Left forelimb (tissue), 1 donor: ENCODE results near the gene NRP2.

Source experiments
- DNase-seq: peaks from one replicate; pipeline ENCODE4 v3.0.0-alpha.2; 2018; ENCODE audit warnings: low spot score

The NRP2 gene

GRCh38 chr2:205752924-205753323, 70.6 kb downstream of the NRP2 start:
- DNase-seq, result no peak

GRCh38 chr2:205754285-205754923, 72.1 kb downstream of the NRP2 start:
- DNase-seq, result no peak

DNA sequence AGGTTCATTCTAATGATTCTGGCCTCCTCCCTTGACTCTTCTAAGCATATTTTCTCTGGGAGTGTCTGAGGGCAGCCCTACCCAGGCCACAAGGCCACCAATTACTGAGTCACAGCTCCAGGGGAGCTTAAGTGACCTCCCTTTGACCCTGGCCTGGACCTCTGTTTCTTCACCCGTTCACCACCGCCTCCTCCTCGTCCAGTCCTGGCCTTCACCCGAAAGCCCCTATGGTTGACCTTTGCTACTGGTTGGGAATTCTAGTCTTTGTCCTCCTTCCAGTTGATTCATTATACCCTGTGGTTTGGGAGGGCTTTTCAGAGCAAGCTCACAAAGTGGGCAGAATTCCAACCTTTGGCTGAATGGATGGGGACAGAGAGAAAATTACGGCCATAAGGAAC, 72.6 kb downstream of the NRP2 start:
- no peak for DNase-seq

DNA sequence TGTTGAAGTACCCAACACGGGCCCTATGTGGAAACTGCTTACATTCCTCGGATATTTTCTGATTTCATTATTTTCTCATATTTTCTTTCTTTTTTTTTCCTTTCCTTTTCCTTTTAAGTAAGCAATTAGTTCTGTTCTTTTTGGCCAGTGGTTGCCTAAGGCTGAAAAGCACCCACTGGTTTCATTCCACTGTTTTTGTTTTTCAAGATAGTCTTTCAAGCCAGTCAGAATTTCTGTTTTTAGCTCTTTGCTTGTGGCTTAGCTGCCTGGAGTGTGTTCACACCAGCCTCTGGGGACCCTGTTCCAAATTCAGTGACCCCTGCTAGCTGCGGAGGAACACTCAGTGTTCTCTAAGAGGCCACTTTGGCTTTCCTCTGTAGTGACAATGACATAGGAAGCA, 73.6 kb downstream of the NRP2 start:
- DNase-seq, result no peak

GRCh38 chr2:205757271-205757670, 75.0 kb downstream of the NRP2 start:
- DNase-seq, result no peak

GRCh38 chr2:205758051-205758450, 75.8 kb downstream of the NRP2 start:
- DNase-seq, result no peak

- DNase-seq, result no peak
These were observed 76.2 kb downstream of the NRP2 start for GRCh38 chr2:205758500-205758899.

- DNase-seq, result no peak
These were observed 77.0 kb downstream of the NRP2 start for GRCh38 chr2:205759257-205759656.

DNA sequence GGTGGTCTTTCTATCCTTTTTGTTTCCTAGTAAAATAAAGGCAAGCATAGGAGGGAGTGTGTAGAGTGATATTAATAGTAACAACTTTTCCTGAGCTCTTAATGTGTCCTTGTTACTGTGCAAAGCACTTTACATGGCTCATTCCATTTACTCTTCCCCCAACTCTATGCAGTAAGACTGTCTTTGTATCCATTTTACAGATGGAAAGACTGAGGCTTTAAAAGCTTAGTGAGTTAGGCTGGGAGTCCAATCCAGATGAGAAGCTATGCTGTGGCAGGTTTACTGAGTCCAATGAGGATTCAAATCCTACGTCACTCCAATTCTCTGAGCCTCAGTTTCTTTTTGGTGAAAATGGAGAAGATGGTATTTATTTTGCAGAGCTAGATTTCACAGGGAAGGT, 77.4 kb downstream of the NRP2 start:
- DNase-seq, result no peak

DNA sequence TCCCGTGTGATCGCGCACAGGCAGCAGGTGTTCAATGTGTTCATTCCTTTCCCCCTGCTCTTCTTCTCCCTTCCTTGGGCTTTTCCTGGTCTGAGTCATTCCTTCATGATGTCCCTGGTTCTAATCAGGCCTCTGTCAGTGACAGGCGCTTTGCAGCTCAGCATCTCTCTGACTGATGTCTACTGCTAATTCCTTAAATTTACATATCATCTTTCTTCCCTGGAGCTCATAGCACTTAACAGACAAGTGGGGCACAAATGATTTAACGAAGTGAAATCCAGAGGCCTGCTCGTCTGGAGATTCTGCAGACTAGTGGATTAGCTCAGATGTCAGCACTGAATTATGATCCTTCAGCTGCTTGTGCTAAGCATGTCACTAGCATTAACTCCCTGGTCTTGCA, 77.9 kb downstream of the NRP2 start:
- DNase-seq, result no peak

- no peak for DNase-seq
These were observed 79.1 kb downstream of the NRP2 start for GRCh38 chr2:205761421-205761820.

GRCh38 chr2:205762881-205763280, 80.6 kb downstream of the NRP2 start:
- no peak for DNase-seq

- no peak for DNase-seq
These were observed 81.5 kb downstream of the NRP2 start for GRCh38 chr2:205763708-205764211.

DNA sequence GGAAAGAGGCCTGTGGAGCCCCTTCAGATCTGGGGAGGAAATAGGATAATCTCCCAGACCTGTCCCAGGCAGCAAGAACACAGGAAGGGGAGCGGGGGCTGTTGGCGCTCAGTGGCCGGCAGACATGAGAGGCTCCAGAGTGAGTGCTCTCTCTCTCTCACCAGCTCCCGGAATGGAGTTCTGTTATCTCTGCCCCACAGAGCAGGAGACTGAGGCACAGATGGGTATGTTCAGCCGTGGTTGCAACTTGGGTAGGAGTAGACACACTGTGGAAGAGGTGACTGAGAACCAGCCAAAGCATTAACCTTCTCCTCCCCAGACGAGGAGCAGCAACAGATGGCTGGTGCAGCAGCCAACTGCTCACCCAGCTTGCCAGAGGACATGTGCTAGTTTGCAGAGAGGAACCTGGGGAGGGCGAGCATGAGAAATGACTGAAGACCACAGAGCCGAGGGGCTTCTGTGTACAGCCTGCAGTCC, 82.0 kb downstream of the NRP2 start:
- DNase-seq, result no peak

DNA sequence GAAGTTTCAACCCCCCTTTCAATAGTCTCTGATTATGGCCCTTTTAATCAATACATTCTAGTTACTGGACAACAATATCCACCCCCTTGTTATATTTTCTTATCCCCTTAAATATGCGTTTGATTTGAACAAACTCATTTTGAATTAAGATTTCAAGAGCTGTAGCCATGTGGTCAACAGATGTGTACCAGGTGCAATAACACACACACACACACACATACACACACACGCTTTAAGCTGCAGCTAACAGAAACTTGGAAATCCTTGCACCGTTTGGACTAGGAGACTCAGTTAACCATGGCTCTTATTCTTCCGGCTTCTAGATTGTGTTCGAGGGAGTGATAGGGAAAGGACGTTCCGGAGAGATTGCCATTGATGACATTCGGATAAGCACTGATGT, 82.8 kb downstream of the NRP2 start:
- no peak for DNase-seq

DNA sequence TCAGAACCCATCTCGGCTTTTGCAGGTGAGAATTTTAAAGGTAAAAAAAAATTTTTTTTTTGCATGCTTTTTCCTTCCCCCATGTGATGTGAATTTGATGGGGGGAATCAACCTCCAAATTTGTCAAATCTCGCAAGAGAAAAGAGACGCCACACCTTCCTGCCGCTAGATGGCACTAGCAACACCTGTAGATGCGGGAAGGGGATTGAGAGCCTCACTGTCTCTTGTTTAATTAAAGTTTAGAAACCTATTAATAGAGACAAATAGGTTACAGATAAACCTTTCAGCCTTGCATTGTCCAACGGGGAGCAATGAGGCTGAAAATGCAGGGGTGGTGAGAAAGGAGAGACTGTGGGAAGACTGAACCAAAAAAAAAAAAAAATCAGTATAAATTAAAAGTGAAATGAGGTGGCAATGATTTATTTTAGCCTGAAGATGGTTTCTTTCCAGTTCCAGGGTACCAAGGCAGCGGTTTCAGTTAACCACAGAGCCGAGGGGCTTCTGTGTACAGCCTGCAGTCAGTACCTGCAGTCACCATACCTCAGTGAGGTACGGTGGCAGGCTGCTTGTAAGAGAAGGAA, 84.6 kb downstream of the NRP2 start:
- DNase-seq, result no peak

DNA sequence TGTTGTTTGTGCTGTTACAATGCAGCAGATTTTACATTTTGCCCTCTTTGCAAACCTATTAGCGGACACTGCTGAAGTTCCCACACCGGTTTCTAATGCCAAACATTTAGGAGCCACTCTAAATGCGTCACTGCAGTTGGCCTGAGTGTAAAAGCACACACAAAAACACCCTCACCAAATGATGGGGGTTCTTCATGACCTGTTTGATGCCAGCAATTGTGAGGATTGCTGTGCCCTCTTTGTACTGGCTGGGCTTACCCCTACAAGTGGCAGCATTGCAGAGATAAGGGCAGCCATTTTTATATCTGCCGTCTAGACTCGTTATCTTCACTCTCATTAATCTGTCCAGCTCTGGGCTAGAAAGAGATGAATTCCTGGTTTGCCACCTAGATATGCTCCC, 85.3 kb downstream of the NRP2 start:
- no peak for DNase-seq

DNA sequence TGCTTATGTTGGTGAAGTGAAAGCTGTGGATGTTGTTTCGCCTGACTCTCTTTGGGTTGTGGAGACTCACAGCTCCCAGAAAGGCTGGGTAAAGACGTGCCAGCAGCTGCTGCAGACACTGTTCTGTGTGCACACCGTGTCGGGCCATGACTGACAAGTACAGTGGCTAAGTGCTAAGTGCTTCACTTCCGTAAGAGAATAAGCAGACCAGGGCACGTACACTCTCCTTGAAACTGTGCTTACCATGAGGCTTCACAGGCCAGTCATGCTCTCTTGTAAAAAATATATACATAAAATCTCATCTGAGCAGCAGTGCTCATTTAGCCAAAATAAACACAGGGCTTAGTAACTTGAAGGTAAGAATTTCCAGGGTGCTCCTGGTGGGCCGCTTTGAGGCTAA, 86.0 kb downstream of the NRP2 start:
- DNase-seq, result no peak

- DNase-seq, result no peak
These were observed 86.7 kb downstream of the NRP2 start for GRCh38 chr2:205768815-205769494.

GRCh38 chr2:205769495-205769850, 87.2 kb downstream of the NRP2 start:
- no peak for DNase-seq

DNA sequence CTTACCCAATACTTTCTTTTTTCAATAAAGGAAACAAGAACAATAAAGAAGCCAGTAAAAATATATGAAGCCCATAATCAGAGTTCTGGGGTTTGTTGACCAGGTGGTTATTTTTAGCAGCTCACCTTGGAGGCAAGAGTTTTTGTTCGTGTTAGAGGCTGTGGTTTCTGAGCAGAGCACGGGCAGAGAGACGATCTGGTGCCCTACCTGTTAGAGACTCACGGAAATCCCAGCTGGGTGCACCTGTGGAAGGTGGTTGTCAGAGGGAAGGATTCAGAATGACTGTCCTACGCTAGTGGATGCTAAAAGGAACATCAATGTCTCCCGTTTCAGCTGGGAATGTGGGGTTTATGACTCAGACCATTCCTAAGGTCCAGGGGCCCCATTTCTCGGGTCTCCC, 87.6 kb downstream of the NRP2 start:
- DNase-seq, result no peak

GRCh38 chr2:205770577-205770976, 88.3 kb downstream of the NRP2 start:
- no peak for DNase-seq

DNA sequence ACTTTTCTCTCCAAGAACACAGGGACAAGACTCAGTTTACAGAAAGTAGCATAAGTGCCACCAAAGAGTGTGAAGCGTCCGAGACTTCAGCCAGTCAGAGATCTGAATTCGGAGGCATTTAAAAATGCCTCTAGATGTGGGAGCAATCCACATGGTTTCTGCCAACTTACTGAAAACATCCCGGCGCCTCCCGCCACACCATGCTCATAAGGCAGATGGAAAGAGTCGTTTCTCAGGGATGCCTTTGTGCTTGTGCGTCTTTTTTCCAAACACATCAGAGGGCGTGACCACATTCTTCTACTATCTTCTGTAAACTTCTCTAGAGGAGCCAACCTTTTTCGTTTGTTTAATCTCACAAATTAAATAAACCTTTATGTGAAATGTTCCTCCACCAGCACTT, 88.7 kb downstream of the NRP2 start:
- no peak for DNase-seq

DNA sequence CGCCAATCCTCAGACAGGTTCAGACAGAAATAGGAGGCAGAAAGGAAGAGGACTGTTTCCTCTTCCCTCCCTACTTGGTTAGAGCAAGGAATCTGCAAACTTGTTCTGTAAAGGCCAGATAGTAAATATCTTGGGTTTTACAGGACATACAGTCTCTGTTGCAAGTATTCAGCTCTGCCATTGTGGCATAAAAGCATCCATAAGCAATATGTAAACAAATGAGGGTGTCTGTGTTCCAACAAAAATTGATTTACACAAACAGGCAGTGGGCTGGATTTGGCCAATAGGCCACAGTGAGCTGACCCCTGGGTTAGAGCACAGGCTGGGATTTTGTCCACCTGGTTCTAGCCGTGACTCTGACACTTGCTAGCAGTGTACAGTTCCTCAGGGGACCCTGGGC, 89.4 kb downstream of the NRP2 start:
- no peak for DNase-seq
